ENCODE data around the gene FOXL3. TPM values are rescaled to one million over a fixed set of nuclear protein-coding genes. Genes with fewer than 3 reads are reported as not detected.
A peak's percentile ranks its signal among the peaks of the same experiment; 100 is the strongest.
"Not testable (repeated sequence)": the region's sequence is repeated elsewhere in the genome, so short reads cannot be mapped to it uniquely, and the experiment has no call there.

Gene FOXL3
- not detected in 2 replicates for total RNA-seq (2014; rRNA removed; shearing (Covaris generic))

GRCh38 chr7:289756-290553 lies at the start of gene FOXL3:
TSS of gene FOXL3 (plus strand) at chr7:290170. CDS start at chr7:290170, 0 bp downstream.
- no peaks in the 10 kb centered on the region for H3K9me3 ChIP-seq (replicated peaks)
- H3K27ac ChIP-seq = no peak within 1 kb of the TSS
- H3K27me3 ChIP-seq = no peaks in the 10 kb centered on the region
- H3K4me3 ChIP-seq = no peak within 1 kb of the TSS
- H3K4me1 ChIP-seq = no peaks in the 10 kb centered on the region
- no peaks in the 10 kb centered on the region for H3K36me3 ChIP-seq
- DNase-seq = no peak

DNA sequence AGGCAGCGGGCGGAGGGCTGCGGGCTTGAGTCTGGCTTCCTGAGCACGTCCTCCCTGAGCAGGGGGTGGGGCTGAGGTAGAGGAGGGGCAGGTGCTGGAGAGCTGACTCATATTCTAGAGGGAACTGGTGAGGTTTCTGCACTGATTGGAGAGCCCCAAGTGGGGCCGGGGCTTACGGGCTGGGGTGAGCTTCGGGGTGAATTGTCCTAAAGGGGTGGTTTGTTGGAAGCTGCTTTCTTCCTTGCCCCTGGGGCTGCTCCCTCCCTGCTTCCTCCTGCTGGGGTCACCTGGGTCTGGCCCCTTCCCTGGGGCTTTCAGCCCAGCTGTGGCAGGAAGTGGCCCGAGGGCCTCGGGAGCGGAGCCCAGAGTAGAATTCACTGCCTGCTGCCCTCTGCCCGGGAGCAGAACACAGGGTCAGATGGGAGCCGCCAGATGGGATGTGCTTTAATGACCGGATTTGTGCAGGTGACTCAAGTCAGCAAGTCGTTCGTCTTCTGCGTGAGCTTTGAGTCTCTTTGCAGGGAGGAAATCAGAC lies 49.0 kb upstream of the FOXL3 start:
- Histone ChIP-seq H3K4me1 (peaks cover 9% of the 10 kb centered on the region), H3K4me3 (no peak overlapping the region), H3K27me3 (no peaks in the 10 kb centered on the region), H3K27ac (no peak overlapping the region), H3K9me3 (replicated peaks) (no peaks in the 10 kb centered on the region), H3K36me3 (no peaks in the 10 kb centered on the region)
- peak in 1 of 2 experiments; percentile 18 for DNase-seq

DNA sequence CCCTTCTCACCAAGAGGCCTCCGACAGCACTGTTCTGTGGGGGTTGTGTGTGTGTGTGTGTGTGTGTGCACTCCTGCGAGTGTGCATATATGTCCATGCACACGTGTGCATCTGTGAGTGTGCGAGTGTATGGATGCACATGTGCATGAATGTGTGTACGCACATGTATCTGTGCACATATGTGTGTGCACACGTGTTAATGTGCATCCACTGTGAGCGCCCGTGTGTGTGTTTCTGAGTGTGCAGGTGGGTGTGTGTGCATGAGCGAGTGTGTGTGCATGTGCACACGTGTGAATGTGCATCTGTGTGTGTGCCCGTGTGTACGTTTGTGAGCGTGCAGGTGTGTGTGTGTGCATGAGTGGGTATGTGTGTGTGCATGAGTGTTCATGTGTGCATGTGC lies 48.5 kb upstream of the FOXL3 start:
- Histone ChIP-seq H3K27ac (no peak overlapping the region), H3K9me3 (replicated peaks) (no peaks in the 10 kb centered on the region), H3K4me3 (no peak overlapping the region), H3K27me3 (no peaks in the 10 kb centered on the region), H3K4me1 (peaks cover 9% of the 10 kb centered on the region), H3K36me3 (no peaks in the 10 kb centered on the region)
- DNase-seq = no peak

DNA sequence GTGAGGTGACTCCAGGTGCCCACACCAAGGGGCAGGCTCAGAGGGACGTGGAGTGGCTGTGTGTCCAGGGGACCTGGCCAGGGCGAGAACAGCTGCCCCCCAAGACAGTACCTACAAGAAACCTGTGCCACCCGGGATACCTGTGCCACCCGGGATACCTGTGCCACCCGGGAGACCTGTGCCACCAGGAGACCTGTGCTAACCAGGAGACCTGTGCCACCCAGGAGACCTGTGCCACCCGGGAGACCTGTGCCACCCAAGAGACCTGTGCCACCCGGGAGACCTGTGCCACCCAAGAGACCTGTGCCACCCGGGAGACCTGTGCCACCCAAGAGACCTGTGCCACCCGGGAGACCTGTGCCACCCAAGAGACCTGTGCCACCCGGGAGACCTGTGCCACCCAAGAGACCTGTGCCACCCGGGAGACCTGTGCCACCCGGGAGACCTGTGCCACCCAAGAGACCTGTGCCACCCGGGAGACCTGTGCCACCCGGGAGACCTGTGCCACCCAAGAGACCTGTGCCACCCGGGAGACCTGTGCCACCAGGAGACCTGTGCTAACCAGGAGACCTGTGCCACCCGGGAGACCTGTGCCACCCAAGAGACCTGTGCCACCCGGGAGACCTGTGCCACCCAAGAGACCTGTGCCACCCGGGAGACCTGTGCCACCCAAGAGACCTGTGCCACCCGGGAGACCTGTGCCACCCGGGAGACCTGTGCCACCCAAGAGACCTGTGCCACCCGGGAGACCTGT lies 47.0 kb upstream of the FOXL3 start:
- not testable (repeated sequence) for DNase-seq; H3K36me3 ChIP-seq; H3K4me3 ChIP-seq; H3K4me1 ChIP-seq; H3K9me3 ChIP-seq (replicated peaks); H3K27me3 ChIP-seq; H3K27ac ChIP-seq

DNA sequence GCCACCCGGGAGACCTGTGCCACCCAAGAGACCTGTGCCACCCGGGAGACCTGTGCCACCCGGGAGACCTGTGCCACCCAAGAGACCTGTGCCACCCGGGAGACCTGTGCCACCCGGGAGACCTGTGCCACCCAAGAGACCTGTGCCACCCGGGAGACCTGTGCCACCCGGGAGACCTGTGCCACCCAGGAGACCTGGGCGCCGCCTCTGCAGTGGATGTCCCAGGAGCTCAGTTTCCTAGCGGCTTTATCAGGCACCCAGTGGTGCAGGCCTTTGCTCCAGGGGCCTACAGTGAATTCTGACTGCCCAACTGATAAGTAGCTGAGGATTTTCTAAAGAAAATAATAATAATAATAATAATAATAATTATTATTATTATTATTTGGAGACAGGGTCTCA lies 46.4 kb upstream of the FOXL3 start:
- not testable (repeated sequence) for H3K4me1 ChIP-seq; H3K27me3 ChIP-seq; H3K9me3 ChIP-seq (replicated peaks); H3K36me3 ChIP-seq; H3K27ac ChIP-seq; H3K4me3 ChIP-seq; DNase-seq

GRCh38 chr7:244974-245373 lies 45.0 kb upstream of the FOXL3 start:
- H3K36me3 ChIP-seq = no peaks in the 10 kb centered on the region
- no peak for DNase-seq
- H3K4me3 ChIP-seq = no peak overlapping the region
- no peaks in the 10 kb centered on the region for H3K9me3 ChIP-seq (replicated peaks)
- no peak overlapping the region for H3K27ac ChIP-seq
- no peaks in the 10 kb centered on the region for H3K27me3 ChIP-seq
- peaks cover 9% of the 10 kb centered on the region for H3K4me1 ChIP-seq

DNA sequence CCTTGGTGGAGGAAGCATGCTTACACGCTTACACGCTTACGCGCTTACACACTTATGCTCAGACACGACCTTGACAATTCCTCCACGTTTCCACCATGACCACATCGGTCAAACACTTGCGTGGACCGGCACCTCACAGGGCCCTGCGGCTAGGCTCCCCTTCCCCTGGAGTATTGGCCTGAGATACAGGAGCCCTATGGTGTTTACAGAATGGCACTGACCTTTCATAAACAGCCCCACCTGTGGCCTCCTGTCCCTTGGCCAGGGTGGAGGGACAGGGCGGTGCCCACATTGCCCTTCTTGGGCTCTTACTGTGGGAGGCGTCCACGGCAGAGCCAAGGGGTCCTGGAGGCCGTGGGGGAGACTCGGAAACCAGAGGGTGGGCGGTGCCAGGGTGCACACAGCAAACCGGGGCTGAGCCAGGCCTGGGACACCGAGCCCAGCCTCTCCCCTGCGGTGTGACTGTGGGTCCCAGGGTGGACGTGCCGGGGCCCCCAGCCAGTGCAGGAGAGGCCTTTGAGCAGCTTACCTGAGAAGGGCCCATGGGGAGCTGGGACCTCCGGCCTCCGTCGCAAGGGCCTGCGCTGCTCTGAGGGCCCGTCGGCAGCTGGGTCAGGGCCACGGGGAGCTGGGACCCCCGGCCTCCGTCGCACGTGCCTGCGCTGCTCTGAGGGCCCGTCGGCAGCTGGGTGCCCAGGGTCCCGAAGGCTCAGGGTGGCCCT lies 44.2 kb upstream of the FOXL3 start:
- H3K36me3 ChIP-seq = no peaks in the 10 kb centered on the region
- H3K27me3 ChIP-seq = no peaks in the 10 kb centered on the region
- no peak overlapping the region for H3K4me3 ChIP-seq

DNA sequence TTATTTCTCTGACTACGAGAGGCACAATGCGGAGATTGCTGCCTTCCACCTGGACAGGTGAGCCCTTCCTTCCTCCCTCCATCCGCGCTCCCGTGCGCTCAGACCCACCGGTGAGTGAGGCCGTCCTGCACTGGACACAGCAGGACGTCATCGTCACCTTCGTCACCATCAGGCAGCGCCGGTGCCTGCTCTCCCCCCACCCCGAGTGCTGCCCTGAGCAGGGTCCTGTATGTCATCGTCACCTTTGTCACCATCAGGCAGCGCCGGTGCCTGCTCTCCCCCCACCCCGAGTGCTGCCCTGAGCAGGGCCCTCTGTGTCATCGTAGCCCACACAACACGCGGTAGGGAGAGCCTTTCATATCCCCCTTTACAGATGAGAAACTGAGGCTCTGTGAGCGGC lies 43.5 kb upstream of the FOXL3 start:
- peaks cover under 1% of the 10 kb centered on the region; the same call in 1 of the 2 replicates for H3K4me1 ChIP-seq
- no peaks in the 10 kb centered on the region for H3K27me3 ChIP-seq
- no peaks in the 10 kb centered on the region for H3K9me3 ChIP-seq (replicated peaks)
- no peak overlapping the region for H3K4me3 ChIP-seq
- no peak for DNase-seq
- no peaks in the 10 kb centered on the region for H3K36me3 ChIP-seq
- H3K27ac ChIP-seq = no peak overlapping the region

More for the DNA sequence above, 44.2 kb upstream of the FOXL3 start:
- no peak overlapping the region for H3K27ac ChIP-seq
- DNase-seq = no peak
- H3K9me3 ChIP-seq (replicated peaks) = no peaks in the 10 kb centered on the region
- H3K4me1 ChIP-seq = peaks cover 6% of the 10 kb centered on the region

DNA sequence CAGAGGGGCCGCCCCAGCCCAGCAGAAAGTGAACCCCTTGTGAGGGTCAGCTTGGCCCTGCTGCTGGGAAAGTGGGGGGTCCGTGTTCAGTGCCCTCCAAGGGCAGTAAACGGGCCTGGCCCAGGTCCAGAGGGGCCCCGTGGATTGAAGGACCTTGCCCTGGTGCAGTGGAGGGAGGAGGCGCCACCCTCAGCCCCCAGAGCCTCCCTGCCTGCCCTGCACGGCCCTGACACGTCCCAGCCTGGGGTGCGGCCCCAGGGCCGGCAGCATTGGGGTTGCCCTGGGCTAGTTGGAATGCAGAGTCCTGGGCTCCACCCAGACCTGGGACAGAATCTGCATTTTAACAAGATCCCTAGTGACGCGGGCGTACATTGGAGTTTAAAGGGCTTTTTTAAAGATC lies 42.8 kb upstream of the FOXL3 start:
- no peaks in the 10 kb centered on the region for H3K4me1 ChIP-seq
- no peak for DNase-seq
- no peak overlapping the region for H3K27ac ChIP-seq
- no peaks in the 10 kb centered on the region for H3K27me3 ChIP-seq
- no peak overlapping the region for H3K4me3 ChIP-seq
- no peaks in the 10 kb centered on the region for H3K36me3 ChIP-seq
- H3K9me3 ChIP-seq (replicated peaks) = no peaks in the 10 kb centered on the region

DNA sequence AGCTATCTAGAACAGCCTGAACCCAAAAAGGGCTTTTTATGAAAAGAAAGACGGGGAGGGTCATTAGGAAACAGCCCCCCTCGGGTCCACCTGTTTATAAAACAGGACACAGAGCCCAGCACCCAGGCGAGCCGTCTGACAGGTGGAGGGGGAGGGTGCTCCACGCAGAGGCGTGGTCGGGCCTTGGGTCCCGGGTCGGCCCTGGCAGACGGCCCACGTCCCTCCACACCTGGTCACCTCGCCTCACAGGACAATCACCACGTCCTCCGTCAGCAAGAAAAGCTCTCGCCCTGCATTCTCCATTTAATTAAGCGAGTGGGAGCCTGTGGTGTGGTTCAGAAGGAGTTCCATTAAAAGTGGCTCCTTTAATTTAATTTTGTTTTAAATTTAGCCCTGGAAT lies 42.3 kb upstream of the FOXL3 start:
- no peaks in the 10 kb centered on the region for H3K36me3 ChIP-seq

GRCh38 chr7:248732-249435 lies 41.1 kb upstream of the FOXL3 start:
- no peak overlapping the region for H3K27ac ChIP-seq
- no peaks in the 10 kb centered on the region for H3K4me1 ChIP-seq
- DNase-seq = no peak
- H3K36me3 ChIP-seq = no peaks in the 10 kb centered on the region
- H3K4me3 ChIP-seq = no peak overlapping the region
- H3K27me3 ChIP-seq = no peaks in the 10 kb centered on the region
- no peaks in the 10 kb centered on the region for H3K9me3 ChIP-seq (replicated peaks)

More for the DNA sequence above, 42.3 kb upstream of the FOXL3 start:
- no peaks in the 10 kb centered on the region for H3K9me3 ChIP-seq (replicated peaks)
- H3K4me3 ChIP-seq = no peak overlapping the region
- no peak for DNase-seq
- no peaks in the 10 kb centered on the region for H3K4me1 ChIP-seq
- H3K27me3 ChIP-seq = no peaks in the 10 kb centered on the region
- no peak overlapping the region for H3K27ac ChIP-seq

DNA sequence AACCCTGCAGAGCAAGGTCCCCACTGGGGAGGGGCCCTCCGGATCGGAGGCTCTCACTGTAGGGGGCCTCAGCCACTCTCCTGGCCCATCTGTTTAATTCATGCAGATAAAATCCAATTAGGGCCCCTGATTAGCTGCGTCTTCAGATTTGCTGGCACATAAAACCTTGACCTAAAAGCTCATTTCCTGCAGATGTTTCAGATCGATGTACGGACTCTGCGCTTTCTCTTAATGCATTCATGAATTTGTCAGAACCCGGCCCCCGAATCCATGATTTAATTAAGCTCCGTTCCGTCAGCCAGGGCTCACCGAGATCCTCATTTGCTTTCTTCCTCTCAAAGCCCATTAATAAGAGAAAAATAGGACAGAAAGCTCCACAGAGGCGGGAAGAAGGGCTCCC lies 40.0 kb upstream of the FOXL3 start:
- H3K4me1 ChIP-seq = no peaks in the 10 kb centered on the region
- no peak overlapping the region for H3K4me3 ChIP-seq
- no peaks in the 10 kb centered on the region for H3K9me3 ChIP-seq (replicated peaks)
- no peak overlapping the region for H3K27ac ChIP-seq
- no peaks in the 10 kb centered on the region for H3K27me3 ChIP-seq
- H3K36me3 ChIP-seq = no peaks in the 10 kb centered on the region
- DNase-seq = no peak

GRCh38 chr7:250523-250922 lies 39.4 kb upstream of the FOXL3 start:
- H3K27ac ChIP-seq = no peak overlapping the region
- H3K27me3 ChIP-seq = no peaks in the 10 kb centered on the region
- DNase-seq = no peak
- no peaks in the 10 kb centered on the region for H3K4me1 ChIP-seq
- H3K36me3 ChIP-seq = no peaks in the 10 kb centered on the region
- no peak overlapping the region for H3K4me3 ChIP-seq
- no peaks in the 10 kb centered on the region for H3K9me3 ChIP-seq (replicated peaks)

- Histone ChIP-seq H3K36me3 (no peaks in the 10 kb centered on the region), H3K4me1 (no peaks in the 10 kb centered on the region), H3K9me3 (replicated peaks) (no peaks in the 10 kb centered on the region), H3K27ac (no peak overlapping the region), H3K4me3 (no peak overlapping the region), H3K27me3 (no peaks in the 10 kb centered on the region)
- no peak for DNase-seq
Measured at GRCh38 chr7:251005-251404, 39.0 kb upstream of the FOXL3 start.
